Left lobe of liver (tissue), 2 donors: ENCODE results near the gene DOCK2. TPM values are rescaled to one million over a fixed set of nuclear protein-coding genes. Genes with fewer than 3 reads are reported as not detected.

Experiments used
- ATAC-seq: fragments of 200-7000 bp; cut with Tn5 transposase; one replicate; pipeline ENCODE4 v1.9.1; 2020; ENCODE audit warnings: mild to moderate bottlenecking, moderate library complexity
- DNase-seq: peaks from one replicate; pipeline ENCODE4 v3.0.0-alpha.2; 2020; ENCODE audit warnings: low spot score
- total RNA-seq: library from RNA; stranded (reverse); gene quantifications from one replicate; pipeline ENCODE4 v1.2.1, GENCODE V29; 2021
- donor health status: DM: no; HTN: no; CAD: no; lungs with moderate emphysema.
- donor health status: DM: no; HTN: yes; CAD: no.

Gene DOCK2
- total RNA-seq, 1 donor from 2014 or later, result 4.1 TPM

- DNase-seq (no peak), ATAC-seq (no peak)
These were observed 45.0 kb downstream of the DOCK2 start for GRCh38 chr5:169682026-169682425.

- DNase-seq (no peak), ATAC-seq (no peak)
These were observed 49.1 kb downstream of the DOCK2 start for GRCh38 chr5:169686137-169686536.

- ATAC-seq (no peak), DNase-seq (no peak)
These were observed 51.0 kb downstream of the DOCK2 start for GRCh38 chr5:169688106-169688505.

- ATAC-seq, result no peak
- no peak for DNase-seq
These were observed 54.4 kb downstream of the DOCK2 start for GRCh38 chr5:169691471-169691870.

GRCh38 chr5:169694091-169694625 lies 57.1 kb downstream of the DOCK2 start:
- ATAC-seq, result no peak
- no peak for DNase-seq

- DNase-seq, result no peak
- no peak for ATAC-seq
These were observed 58.0 kb downstream of the DOCK2 start for GRCh38 chr5:169695025-169695625.

GRCh38 chr5:169695919-169696490 lies 58.9 kb downstream of the DOCK2 start:
- DNase-seq, result no peak
- no peak for ATAC-seq

GRCh38 chr5:169696621-169697510 lies 59.8 kb downstream of the DOCK2 start:
- ATAC-seq (no peak), DNase-seq (no peak)

- ATAC-seq (no peak), DNase-seq (no peak)
These were observed 60.4 kb downstream of the DOCK2 start for GRCh38 chr5:169697511-169697890.

GRCh38 chr5:169697976-169698375 lies 60.9 kb downstream of the DOCK2 start:
- DNase-seq, result no peak
- ATAC-seq, result no peak

GRCh38 chr5:169700611-169701010 lies 63.5 kb downstream of the DOCK2 start:
- ATAC-seq, result no peak

GRCh38 chr5:169701910-169702451 lies 64.9 kb downstream of the DOCK2 start:
- DNase-seq, result no peak

More at GRCh38 chr5:169700611-169701010, 63.5 kb downstream of the DOCK2 start:
- no peak for DNase-seq

GRCh38 chr5:169702693-169703481 lies 65.8 kb downstream of the DOCK2 start:
- no peak for DNase-seq

More at GRCh38 chr5:169701910-169702451, 64.9 kb downstream of the DOCK2 start:
- ATAC-seq, result peak; percentile 26

GRCh38 chr5:169703813-169704212 lies 66.7 kb downstream of the DOCK2 start:
- no peak for DNase-seq
- no peak for ATAC-seq

More at GRCh38 chr5:169702693-169703481, 65.8 kb downstream of the DOCK2 start:
- no peak for ATAC-seq

GRCh38 chr5:169705322-169705721 lies 68.2 kb downstream of the DOCK2 start:
- DNase-seq, result no peak

GRCh38 chr5:169706071-169706470 lies 69.0 kb downstream of the DOCK2 start:
- ATAC-seq (no peak), DNase-seq (no peak)

More at GRCh38 chr5:169705322-169705721, 68.2 kb downstream of the DOCK2 start:
- no peak for ATAC-seq

- ATAC-seq (no peak), DNase-seq (no peak)
These were observed 69.8 kb downstream of the DOCK2 start for GRCh38 chr5:169706758-169707450.

- DNase-seq, result no peak
These were observed 70.6 kb downstream of the DOCK2 start for GRCh38 chr5:169707686-169708085.

GRCh38 chr5:169710675-169711074 lies 73.6 kb downstream of the DOCK2 start:
- DNase-seq, result no peak
- no peak for ATAC-seq

More at GRCh38 chr5:169707686-169708085, 70.6 kb downstream of the DOCK2 start:
- ATAC-seq, result no peak
